Measurements from ENCODE around the gene ARHGAP4.

ARHGAP4 gene

DNA sequence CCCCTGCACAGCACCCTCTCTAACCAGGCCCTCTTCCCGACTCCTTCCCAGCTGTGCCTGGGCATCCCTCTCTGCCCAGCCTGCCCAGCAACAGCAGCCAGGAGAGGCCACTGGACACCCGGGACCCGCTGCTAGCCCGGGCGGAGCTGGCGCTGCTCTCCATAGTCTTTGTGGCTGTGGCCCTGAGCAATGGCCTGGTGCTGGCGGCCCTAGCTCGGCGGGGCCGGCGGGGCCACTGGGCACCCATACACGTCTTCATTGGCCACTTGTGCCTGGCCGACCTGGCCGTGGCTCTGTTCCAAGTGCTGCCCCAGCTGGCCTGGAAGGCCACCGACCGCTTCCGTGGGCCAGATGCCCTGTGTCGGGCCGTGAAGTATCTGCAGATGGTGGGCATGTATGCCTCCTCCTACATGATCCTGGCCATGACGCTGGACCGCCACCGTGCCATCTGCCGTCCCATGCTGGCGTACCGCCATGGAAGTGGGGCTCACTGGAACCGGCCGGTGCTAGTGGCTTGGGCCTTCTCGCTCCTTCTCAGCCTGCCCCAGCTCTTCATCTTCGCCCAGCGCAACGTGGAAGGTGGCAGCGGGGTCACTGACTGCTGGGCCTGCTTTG is 20.5 kb downstream of the ARHGAP4 start:
- DNase-seq (ENCODE audit: low spot score) = no peak

GRCh38 chrX:153903991-153904957 is 21.8 kb downstream of the ARHGAP4 start, which contains the start of gene AVPR2:
TSS of gene AVPR2 (plus strand) at chrX:153904673. CDS start at chrX:153905146, 473 bp downstream.
- DNase-seq (ENCODE audit: low spot score) = no peak

GRCh38 chrX:153903238-153903980 is 22.7 kb downstream of the ARHGAP4 start:
- DNase-seq (ENCODE audit: low spot score) = no peak

DNA sequence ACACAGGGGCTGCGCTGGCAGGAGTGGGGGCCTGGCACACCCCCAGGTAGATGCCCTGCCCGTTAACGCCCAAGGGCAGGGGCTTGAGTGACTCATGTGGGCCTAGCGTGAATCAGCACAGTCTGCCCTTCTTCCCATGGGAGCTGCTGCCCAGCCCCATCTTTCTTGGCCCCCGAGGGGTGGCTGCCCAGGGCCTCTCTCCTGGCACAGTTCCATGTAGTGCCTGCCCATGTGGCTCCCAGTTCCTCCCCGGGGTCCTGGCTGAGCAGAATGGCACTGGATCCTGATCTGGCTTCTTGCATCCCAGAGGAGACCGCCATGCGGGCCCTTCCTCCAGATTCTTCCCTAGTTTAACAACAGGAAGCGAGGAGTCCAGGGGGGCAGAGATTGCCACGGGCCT is 23.7 kb downstream of the ARHGAP4 start:
- DNase-seq (ENCODE audit: low spot score) = no peak

- DNase-seq (ENCODE audit: low spot score) = no peak
These were observed 24.3 kb downstream of the ARHGAP4 start for GRCh38 chrX:153901753-153902140.

DNA sequence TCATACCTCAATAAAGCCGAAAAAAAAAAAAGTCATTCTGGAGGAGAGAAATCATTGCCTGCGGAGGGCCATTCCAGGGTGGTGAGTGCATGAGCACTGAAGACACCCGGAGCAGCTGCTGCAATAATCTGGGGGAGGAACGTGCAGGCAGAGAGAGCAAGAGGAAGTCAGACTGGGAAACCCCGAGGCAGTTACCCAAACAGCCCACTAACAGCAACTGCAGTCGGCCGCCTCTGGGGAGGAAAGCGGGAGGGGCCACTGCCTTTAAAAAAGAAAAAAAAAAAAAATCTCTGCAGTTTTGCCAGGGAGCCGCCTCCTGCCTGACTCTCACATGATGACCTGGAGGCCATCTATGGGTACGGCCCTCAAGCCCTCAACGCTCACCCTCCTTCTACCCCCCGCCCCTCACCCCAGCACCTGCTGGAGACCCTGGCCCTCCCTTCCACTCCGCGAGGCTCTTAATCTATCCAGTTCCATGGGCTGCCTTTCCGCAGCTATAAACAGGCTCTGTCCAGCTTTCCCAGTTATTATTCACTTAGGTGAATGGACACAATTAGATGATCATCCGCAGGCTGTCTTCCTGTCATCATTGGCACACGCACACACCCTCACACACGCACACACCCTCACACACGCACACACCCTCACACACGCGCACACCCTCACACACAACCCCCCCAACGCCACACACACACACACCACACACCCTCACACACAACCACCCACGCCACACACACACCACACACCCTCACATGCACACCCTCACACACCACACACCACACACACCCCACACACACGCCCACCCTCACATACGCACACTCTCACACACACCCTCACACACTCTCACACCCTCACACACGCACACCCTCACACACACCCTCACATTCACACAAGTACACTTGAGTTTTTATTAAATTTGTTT is 25.0 kb downstream of the ARHGAP4 start:
- DNase-seq (ENCODE audit: low spot score) = no peak

DNA sequence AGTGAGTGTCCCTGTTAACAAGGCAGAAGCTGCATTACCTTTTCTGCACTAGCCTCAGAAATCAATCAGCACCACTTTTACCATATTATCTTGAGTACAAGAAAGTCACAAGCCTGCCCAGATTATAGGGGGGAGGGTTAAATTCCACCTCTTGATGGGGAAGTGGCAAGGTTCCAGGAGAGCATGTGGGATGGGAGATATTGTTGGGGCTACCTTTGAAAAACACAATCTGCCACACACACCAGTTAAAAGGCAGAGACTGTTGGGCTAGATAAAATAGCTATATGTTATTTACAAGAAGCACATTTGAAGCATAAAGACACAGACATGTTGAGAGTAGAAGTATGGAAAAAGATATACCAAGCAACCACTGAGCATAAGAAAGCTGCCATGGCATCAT is 28.2 kb downstream of the ARHGAP4 start:
- no peak for DNase-seq (ENCODE audit: low spot score)

GRCh38 chrX:153889123-153889522 is 36.9 kb downstream of the ARHGAP4 start:
- no peak for DNase-seq (ENCODE audit: low spot score)

GRCh38 chrX:153888344-153888743 is 37.7 kb downstream of the ARHGAP4 start:
- no peak for DNase-seq (ENCODE audit: low spot score)

- no peak for DNase-seq (ENCODE audit: low spot score)
These were observed 38.7 kb downstream of the ARHGAP4 start for GRCh38 chrX:153887385-153887784.

GRCh38 chrX:153886915-153887314 is 39.1 kb downstream of the ARHGAP4 start:
- DNase-seq (ENCODE audit: low spot score) = no peak

- no peak for DNase-seq (ENCODE audit: low spot score)
These were observed 39.8 kb downstream of the ARHGAP4 start, which contains the start of gene L1CAM for GRCh38 chrX:153885968-153886903. TSS of gene L1CAM (minus strand) at chrX:153886173. CDS start at chrX:153875836, 10,337 bp downstream.

GRCh38 chrX:153885208-153885787 is 40.8 kb downstream of the ARHGAP4 start:
- no peak for DNase-seq (ENCODE audit: low spot score)

DNA sequence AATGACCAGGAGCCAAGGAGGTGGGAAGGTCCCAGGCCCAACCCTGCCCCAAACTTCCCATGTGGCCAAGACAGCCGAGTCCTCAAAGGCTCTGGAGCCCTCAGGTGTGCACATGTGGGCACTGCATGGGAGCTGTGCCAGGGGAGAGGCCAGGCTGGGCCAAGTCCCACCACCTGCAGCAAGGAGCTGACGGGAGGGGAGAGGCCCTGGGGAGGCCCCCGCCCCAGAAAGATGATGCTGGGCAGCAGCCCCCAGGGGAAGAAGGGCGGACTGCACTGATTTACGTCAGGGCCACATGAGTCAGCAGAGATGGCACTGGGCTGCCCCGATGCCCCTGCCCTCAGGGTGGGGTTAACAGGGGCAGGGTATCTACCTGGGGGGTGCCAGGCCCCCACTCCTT is 41.5 kb downstream of the ARHGAP4 start:
- no peak for DNase-seq (ENCODE audit: low spot score)

DNA sequence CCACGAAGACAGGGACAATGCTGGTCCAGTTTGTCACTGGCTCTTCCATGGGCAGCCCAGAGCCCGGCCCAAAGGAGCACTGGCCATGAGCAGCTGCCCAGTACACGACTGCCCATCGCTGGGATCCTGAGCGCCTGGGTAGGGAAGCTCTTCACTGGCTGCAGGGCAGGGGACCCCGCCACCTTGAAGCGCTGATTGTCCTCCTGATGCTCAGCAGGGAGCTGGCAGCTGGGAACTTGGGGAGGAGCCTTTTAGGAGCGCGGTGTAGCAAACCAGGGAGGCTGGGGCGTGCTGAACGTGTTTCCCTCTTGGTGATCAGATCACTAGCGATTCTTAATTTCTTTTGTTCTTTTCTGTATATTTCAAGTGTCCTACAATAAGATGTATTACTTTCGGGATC is 41.9 kb downstream of the ARHGAP4 start:
- DNase-seq (ENCODE audit: low spot score) = no peak

GRCh38 chrX:153883163-153883843 is 42.8 kb downstream of the ARHGAP4 start:
- no peak for DNase-seq (ENCODE audit: low spot score)

DNA sequence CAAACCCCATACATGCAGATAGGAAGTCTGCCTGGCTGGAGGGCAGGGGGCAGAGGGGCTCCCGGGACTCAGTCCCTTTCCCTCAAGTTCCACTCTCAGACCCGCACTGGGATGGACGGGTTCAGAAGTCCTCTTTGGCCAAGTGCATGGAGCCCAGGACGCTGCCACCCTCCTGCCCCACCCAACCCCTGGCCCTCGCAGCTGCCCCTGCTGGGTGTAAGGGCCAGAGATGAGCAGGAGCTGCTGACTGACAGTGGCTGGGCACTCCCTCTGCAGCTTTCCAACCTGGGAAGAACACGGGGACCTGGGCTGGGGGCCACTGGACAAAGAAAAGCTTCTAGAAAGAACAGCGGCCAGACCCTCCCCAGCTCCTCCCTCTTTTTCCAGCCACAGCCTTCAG is 43.5 kb downstream of the ARHGAP4 start:
- DNase-seq (ENCODE audit: low spot score) = no peak

DNA sequence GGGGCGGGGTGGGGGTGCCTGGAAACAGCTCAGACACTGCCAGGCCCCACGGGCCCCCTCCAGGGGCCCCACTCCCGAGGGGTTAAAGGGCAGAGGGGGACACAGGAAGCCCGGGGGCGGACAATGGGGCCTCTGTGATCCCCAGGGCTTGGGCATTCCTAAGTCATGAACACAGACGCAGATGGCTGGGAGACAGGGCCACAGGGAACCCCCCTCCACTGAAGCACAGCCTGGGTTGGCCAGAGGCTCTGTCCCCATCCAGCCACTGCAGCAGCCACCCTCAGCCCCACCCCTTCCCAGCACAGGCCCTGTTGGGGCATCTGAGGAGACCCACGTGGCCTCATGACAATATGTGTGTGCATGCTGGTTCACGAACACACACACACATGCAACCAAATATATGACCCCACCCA is 44.0 kb downstream of the ARHGAP4 start:
- peak; percentile 56 for DNase-seq (ENCODE audit: low spot score)

GRCh38 chrX:153881281-153881680 is 44.8 kb downstream of the ARHGAP4 start:
- DNase-seq (ENCODE audit: low spot score) = no peak

Measured in putamen (tissue), 1 donor.